Fibroblast of skin of abdomen (primary cell): Measurements from ENCODE around the gene RBBP8.
"Not testable (repeated sequence)": the region's sequence is repeated elsewhere in the genome, so short reads cannot be mapped to it uniquely, and the experiment has no call there.

Experiments used
- DNase-seq: peaks from one replicate; pipeline ENCODE4 v3.0.0-alpha.2; 2013

The RBBP8 gene

DNA sequence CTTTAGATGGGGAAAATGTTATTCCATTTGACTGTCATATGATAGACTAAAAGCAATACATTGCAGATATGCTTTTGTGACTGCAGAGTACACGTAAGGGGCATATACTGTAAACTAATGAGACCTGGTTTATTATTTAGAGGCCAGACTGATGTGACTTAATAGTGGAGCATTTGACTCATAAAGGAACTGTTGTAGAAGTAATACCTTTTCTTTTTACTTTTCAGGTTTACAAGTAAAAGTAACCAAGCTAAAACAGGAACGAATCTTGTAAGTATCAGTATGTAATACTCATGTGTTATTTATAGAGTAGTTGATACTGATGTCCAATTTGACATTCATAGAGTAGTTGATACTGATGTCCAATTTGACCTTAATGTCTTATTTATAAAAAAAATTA, 13.1 kb downstream of the RBBP8 start:
- DNase-seq, result no peak

DNA sequence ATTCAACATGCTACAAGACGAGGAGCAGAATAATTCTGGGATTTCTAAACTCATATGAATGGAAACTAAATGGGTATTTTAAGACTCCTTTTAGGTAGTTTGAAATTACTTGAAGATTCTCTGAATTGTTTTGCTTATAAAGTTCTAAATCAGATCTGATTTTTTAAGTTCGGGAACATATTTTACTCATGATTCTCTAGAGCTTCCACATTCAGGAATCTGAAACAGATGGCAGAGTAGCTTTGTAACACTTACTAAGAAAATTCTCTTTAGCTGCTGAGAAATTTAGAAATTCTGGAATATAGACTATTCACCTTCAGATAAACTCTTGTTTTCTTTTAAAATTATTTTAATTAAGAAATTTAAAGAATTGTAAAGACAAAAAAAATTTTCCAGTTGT, 13.7 kb downstream of the RBBP8 start:
- peak; percentile 23 for DNase-seq

DNA sequence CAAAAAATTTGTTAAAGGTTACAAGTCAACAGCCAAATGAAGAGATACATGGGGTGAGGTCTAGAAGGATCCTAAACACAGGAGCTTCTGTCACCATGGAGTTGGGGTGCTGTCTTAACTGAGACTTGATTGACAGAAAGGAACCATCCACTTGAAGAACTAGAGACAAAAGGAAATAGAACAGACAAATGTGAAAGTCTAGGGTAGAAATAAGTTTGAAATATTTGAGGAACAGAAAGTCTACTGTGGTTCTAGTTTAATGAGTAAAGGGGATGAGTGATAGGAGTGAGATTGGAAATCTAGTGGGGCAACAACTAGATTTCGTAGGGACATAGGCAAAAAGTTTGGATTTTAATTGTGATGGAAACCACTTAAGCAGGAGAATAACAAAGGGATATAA, 18.7 kb downstream of the RBBP8 start:
- no peak for DNase-seq

DNA sequence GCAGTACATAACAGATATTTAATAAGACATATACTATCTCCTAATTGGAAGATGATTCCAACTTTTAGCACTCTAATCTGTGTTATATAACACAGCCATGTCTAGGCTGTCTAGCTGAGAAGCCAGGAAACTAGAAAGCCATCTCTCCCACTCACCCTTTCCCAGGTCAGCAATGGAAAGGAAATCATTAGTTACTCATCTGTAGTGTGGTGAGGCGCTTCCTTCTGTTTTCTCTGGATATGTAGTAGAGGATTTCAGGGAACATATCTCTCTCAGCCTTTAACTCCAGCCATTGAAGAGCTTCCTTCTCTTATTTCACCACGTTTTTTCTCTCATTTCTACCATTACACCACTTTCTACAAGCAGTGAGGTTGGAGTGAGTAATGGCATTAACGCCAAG, 19.4 kb downstream of the RBBP8 start:
- no peak for DNase-seq

DNA sequence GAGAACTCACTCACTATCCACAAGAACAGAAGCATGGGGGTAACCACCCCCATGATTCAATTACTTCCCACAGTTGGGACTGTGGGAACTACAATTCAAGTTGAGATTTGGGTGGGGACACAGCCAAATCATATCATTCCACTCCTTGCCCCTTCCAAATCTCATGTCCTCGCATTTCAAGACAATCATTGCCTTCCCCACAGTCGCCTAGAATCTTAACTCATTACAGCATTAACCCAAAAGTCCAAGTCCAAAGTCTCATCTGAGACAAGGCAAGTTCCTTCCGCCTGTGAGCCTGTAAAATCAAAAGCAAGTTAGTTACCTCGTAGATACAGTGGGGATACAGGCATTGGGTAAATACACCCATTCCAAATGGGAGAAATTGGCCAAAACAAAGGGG, 20.9 kb downstream of the RBBP8 start:
- not testable (repeated sequence) for DNase-seq

DNA sequence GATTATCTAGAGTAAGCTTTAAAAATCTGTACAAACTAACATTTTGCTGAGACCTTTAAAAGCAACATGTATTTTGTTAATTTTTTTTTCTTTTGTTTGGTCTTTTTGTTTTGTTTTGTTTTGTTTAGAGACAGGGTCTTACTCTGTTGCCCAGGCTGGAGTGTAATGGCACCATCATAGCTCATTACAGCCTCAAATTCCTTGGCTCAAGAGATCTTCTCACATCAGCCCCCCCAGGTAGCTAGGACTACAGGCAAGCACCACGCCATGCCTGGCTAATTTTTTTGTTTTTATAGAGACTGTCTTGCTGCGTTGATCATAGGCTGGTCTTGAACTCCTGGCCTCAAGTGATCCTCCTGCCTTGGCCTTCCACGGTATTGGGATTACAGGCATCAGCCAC, 23.1 kb downstream of the RBBP8 start:
- DNase-seq, result no peak

DNA sequence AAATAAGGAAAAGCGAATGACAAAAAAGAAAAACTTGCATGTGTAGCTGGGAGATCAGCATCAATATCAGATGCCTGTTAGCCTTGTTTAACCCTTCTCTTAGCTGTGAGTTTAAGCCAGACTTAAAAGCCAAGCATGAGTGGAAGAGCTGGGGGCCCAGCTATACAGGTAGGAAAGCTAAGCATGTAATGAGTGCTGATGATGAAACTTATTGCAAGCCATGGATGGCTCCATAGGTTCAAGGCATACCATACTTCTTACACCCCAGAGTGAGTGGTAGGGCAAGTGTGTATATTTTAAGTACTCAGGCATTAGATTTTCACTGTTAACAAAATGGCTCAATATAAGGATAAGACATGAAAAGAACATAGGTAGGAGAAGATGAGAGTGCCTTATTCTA, 28.0 kb downstream of the RBBP8 start:
- DNase-seq, result peak; percentile 13

DNA sequence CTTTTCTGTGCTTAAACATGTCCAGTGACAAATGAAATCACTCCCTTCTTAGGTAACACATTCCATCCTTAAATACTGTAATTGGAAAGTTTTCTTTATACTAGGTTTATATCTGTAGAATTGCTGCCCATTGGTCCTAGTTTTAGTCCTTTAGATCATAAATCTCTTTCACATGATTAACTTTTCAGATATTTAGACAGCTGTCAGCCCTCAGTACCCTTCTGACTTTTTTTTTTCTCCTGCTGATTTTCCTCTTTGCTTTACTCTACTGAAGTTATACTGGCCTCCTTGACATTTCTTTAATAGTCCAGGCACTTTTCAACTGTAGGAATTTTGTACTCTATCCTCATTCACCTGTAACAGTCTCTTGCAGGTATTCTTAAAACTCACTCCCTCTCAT, 28.9 kb downstream of the RBBP8 start:
- no peak for DNase-seq

DNA sequence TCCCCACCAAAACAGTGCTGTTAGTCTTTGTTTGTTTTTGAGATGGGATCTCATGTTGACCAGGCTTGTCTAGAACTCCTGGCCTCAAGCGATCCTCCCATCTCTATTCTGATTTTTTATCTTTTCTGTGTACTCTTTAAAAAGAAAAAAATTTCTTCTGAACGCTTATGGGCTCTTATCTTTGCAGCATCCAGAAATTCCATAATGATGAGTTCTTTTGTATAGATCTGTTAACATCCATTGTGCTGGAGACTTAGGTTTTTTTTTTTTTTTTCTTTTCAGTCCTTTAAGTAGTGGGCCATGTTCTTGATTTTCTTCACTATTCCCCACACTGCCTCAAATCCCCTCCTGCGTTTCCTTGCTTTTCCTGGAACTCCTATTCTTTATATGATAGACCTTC, 31.0 kb downstream of the RBBP8 start:
- no peak for DNase-seq

DNA sequence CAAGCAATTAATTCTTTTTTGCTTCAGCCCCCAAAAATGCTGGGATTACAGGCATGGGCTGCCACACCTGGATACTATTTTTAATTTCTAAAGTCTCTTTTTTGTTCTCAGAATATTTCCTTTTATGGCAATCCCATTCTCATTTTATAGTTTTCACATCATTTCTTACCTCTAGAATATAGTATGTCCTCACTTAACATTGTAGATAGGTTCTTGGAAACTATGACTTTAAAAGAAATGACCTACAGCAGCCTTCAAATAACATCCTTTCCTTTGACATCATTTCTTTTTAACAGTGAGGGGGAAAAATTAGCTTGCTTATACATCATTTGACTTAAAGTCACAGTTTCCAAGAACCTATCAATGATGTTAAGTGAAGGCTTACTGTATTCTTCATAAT, 31.6 kb downstream of the RBBP8 start:
- no peak for DNase-seq

DNA sequence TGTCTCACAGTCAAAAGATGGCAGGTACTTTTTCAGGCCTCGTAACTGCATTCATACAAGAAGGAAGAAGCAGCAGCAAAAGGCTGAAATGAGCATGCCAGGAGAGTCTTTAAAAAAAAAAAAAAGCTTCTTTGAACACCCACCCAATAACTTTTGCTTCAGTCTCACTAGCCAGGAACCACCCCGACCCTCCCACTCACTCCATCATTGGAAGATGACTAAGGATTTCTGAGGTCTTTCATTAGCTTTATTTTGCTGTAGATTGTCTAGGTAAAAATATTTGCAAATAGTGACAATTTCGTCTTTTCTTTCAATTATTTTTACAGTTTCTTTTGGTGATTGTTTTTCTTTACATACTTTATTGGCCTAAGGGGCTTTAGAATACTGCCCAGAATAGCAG, 37.9 kb downstream of the RBBP8 start:
- DNase-seq, result no peak

DNA sequence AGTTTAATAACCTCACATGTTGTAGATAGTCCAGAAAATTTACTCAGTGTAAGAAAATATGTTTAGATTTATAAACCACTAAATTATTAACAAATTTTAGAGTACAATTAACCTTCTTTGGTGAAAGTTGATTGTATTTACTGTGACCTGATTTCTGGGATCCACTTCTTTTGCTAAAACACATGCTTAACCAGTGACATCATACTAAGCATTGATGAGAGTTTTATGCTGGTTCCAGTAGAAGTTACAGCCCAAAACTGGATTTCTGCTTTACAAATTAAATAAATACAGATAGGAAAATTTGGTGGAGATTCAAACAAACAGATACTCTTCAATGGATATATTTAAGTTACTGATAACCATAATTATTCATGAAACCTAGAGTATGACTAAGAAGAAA, 40.9 kb downstream of the RBBP8 start:
- DNase-seq, result no peak

DNA sequence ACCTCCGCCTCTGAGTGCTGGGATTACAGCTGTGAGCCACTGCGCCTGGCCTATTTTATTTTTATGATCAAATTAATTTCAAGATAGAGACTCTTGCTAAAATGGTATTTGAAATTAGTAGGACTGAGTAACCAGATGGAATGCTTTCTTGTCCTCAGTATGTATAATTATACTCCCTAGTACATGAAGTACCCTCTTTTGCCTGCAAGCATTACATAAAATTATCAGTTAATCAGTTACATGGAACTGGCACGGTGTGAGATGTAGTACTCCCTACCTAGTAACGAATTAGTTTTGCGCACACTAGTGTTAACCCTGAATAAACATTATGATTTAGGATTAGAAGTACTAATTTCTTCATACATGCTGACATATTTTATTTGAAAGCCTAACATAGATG, 41.6 kb downstream of the RBBP8 start:
- no peak for DNase-seq

DNA sequence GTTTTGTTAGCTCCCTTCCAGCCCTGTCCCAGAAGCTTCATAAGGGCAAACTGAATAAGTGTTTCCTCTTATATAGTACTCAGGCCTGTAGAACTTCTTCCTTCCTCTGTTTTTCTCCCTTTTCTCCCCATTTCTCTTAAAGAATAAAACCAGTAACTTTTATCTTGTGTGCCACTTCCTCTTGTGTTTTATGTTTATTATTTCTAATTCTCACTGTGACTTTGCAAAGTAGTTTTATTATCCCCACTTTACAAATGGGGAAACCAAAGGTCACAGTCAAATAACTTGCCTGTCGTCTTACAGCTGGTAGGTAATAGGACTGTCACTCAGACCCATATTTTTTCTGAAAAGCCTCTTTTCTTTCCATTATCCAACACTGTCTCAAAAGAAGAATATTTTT, 42.4 kb downstream of the RBBP8 start:
- no peak for DNase-seq

DNA sequence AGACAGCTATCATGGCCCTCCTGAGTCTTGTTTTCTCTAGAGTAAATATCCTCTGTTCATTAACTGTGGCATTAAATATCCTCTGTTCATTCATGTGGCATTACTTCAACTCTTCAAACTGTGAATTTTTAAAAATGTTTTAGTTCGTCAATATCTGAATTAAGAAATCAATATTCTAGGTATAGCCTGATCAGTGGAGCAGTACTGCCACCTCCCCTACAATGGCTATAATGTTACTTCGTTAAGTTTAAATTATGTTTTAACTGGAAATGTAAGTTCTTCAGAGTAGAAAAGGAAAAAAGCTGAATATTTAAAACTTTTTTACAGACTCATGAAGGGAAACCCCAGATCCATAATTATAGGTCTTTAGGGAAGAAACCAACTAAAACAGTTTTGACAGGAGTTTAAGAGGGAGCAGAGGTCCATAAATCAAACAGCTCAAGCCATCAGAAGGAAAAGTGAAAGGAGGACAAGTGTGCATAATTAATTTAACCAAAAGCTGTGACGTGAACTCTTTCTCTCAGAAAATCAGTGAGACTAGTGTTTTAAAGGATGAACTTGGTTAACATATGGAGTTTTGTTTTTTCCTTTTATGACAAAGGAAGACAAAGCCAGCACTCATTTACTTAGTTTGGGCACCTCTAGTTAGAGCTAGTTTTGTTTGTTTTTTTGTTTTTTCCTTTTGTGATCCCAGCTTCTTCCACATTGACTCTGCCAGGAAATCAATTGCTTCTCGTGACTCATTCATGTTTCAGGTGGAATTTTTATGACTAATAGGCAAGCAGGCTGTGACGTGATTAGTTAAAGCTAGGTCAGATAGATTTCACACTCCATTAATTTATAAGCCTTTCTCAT, 44.9 kb downstream of the RBBP8 start:
- peak; percentile 85 for DNase-seq

DNA sequence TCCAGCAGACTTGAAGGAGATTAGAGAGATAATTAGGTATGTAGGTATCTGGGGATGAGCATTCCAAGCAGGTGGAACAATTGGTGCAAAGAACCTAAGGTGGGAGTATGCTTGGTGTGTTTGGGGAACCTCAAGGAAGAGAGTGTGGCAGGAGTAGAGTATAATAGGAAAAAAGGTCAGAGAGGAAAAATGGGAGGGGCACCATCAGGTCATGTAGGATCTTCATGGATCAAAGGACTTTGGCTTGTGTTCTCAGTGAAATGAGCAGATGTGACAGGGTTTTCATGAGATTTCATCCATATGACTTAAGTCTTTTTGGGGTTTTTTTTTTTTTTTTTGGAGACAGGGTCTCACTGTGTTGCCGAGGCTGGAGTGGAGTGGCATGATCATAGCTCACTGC, 47.3 kb downstream of the RBBP8 start:
- no peak for DNase-seq

DNA sequence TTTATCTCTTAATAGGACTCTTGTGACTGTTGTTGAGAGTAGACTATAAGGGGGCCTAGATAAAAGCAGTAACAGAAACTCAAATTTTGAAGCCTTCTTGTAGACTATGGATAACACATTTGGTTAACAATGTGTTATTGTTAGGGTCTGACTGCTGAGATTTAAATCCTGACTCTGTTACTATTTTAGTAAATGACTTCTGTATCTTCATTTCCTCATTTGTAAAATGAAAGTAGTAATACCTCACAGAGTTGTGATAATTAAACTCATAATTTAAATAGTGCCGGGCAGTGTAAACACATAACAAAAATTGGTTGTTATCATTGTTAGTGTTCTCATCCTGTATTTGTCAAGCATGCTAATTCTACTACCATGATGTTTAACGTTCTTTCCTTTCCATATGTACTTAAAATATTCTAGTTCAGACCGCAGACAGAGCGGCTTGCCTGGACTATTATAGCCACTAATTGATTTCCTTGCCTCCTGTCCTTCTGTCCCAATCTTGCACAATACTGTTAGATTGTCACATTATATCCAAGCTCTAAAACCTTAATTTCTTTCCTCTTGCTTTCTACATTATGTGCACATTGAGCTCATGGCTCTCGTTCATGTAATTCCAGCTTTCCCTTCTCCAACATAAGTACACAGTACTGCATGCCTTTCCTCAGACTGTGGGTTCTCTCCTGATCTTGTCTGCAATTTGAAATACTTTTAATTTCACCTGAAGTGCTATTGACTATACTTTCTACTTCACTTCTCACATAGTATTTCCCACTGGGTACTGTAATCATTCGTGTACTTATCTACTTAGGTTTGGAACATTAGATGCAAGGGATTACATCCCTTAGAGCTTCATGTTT, 48.4 kb downstream of the RBBP8 start:
- DNase-seq, result no peak

DNA sequence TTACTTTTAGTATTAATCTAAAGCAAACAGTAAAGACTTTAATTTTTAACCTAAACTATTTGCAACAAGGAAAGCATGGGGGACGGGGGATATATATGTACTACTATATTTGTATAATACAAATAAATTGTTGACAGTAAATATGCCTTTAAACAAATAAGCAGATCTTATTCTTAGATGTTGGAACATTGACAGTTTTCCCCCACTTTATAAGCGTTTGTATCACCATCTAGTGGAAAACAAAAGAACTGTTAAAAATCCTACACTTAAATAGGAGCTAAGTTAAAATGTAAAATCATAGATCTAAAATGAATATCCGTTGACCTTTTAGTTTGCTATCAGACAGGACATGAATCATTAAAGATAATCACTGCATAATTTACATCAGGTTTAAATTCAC, 50.0 kb downstream of the RBBP8 start:
- DNase-seq, result peak; percentile 39

DNA sequence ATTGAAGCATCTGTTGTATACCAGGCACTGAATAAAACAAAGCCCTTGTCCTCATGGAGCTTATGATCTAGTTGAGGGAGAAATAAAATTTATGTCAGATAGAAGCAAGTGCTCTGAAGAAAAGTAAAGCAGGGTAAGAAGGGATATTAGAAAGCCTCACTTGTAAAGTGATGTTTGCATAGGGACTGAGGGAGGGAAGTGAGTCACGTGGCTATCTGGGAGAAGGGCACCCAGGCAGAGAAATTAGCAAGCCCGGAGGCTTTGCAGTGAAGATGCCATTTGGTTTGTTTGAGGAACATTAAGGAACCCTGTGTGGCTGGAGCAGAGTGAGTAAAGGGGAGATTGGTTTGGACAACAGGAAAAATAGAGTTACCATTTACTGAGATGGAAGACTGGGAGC, 52.1 kb downstream of the RBBP8 start:
- DNase-seq, result no peak

DNA sequence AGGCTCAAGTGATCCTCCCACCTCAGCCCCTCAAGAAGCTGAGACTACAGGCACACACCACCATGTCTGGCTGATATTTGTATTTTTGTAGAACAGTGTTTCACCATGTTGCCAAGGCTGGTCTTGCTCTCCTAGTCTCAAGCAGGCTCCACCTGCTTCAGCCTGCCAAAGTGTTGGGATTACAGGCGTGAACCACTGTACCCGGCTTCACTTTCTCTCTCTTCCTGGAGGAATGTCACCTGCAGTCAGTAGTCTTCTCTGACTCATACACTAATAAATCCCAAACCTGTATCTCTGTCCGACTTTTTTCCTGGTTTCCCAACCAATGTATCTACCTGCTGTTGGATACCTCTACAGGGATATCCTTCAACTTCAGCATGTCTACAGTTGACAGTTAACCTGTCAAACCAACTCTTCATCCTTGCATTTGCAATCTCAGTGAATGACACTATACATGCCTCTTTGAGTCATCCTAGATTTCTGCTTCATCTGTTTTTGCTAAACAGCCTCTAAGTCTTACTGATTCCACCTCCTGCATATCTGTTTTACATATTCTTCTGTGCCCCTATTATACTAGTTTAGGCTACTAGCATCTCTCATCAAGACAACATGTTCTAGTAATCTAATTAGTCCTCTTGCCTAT, 54.5 kb downstream of the RBBP8 start:
- no peak for DNase-seq

DNA sequence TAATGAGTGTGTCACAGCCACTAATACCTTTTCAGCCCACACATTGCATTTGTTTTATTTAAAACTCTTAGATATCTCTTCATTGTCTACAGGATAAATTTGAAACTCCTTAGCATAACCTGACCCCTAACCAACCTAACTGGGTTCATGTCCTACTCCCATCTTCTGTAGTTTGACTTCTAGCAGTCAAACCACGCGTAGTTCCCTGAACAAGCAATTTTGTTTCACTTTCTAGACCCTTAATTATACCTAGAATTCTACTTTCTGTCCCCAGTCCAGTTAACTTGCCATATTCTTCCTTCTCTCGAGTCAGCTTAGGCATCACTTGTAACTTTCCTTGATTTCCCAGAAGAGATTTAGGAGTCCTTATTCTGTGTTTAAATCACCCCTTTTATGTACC, 55.1 kb downstream of the RBBP8 start:
- DNase-seq, result no peak

DNA sequence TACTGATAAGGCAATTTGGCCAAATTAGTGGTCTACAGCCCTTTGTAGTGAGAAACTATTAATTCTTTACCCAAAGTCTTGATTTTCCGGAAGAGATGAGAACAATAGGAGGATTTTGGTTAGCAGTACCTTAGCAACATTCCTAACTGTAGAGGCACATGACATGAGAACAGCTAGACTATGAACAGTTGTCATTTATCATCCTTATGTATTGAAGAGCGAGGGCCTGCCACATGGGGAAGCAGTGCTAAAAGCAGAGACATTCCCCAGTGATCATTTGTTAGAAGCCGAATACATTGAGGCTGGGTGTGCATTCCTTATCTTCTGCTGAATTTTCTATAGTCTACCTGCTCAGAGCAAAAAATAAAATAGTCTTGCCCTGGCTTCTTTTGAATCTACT, 65.2 kb downstream of the RBBP8 start:
- DNase-seq, result no peak

DNA sequence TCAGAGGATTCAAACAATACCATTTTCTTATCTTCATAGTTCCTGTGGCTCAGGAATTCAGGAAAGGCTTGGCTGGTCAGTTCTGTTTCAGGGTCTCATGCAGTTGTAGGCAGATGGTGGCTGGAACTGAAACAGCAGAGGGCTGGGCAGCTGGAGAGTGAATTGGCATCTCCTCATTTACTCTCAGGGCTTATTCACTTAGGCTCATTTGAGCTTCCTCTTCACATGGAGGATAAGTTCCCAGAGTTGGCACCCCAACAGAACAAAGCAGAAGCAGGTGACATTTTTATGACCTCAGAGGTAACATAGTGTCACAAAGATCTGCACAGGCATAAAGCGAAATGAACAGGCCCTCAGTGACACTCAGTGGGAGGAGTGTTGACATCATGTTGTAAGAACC, 66.1 kb downstream of the RBBP8 start:
- peak; percentile 4 for DNase-seq

DNA sequence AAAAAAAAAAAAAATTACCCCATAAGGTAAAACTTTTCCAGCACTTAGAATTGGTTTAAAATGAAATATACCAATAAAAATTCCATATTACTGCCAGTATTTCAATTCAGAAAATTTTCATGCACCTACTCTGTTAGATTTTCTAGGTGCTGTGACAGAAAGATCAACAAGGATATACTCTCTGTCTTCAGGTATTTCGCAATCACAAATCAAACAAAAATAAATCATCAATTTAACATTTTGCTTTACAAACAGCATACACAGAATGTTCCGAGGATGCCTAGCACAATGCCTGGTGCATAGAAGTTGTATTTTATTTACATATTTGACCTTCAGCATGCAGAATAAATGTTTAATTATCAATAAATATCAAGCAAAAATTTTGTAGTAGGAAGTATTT, 66.5 kb downstream of the RBBP8 start:
- no peak for DNase-seq
